ACC112 (cell line): ENCODE data around the gene MRPL18.
"Not testable (repeated sequence)": the region's sequence is repeated elsewhere in the genome, so short reads cannot be mapped to it uniquely, and the experiment has no call there.

ENCODE experiments used
- H2AFZ ChIP-seq: fragments of 200-600 bp; sonication (generic); one replicate; pipeline ENCODE4 v1.6.0; 2017; ENCODE audit warnings: antibody characterized with exemption, low read length; ENCODE audit not compliant: unreplicated experiment
- H3K27ac ChIP-seq: fragments of 200-600 bp; sonication (generic); 2 replicates; pipeline ENCODE4 v1.5.1; 2014; ENCODE audit warnings: low read depth, mild to moderate bottlenecking, antibody characterized with exemption, low read length, moderate library complexity
- H3K27me3 ChIP-seq: fragments of 200-600 bp; sonication (generic); 2 replicates; pipeline ENCODE4 v1.6.1; 2014; ENCODE audit warnings: mild to moderate bottlenecking, antibody characterized with exemption, low read length, moderate library complexity, mixed read lengths; ENCODE audit not compliant: insufficient read depth
- H3K36me3 ChIP-seq: fragments of 200-600 bp; sonication (generic); 2 replicates; pipeline ENCODE4 v1.6.1; 2016; ENCODE audit warnings: mild to moderate bottlenecking, antibody characterized with exemption, low read length, moderate library complexity, mixed read lengths; ENCODE audit not compliant: insufficient read depth
- H3K4me1 ChIP-seq: fragments of 200-600 bp; sonication (generic); one replicate; pipeline ENCODE4 v1.6.1; 2016; ENCODE audit warnings: low read length, mixed read lengths; ENCODE audit not compliant: insufficient read depth, unreplicated experiment, control insufficient read depth
- H3K4me3 ChIP-seq: fragments of 200-600 bp; sonication (generic); 2 replicates; pipeline ENCODE4 v1.5.1; 2014; ENCODE audit warnings: mild to moderate bottlenecking, low read depth, low read length
- H3K79me2 ChIP-seq: fragments of 200-600 bp; sonication (generic); one replicate; pipeline ENCODE4 v1.6.0; 2016; ENCODE audit warnings: low read length; ENCODE audit not compliant: control insufficient read depth, unreplicated experiment, insufficient read depth

The MRPL18 gene

GRCh38 chr6:159790149-159790955 is at the start of gene MRPL18:
MRPL18 (plus strand) TSS chr6:159790467; CDS start chr6:159790588, 121 bp downstream.
- peak within 1 kb of the TSS; percentile 77 for H3K27ac ChIP-seq
- peak within 1 kb of the TSS; percentile 98 for H3K4me3 ChIP-seq
- peaks cover 78% of the 10 kb centered on the region for H3K79me2 ChIP-seq
- H3K4me1 ChIP-seq: peaks cover 29% of the 10 kb centered on the region
- H3K36me3 ChIP-seq: peaks cover 41% of the 10 kb centered on the region
- peak within 1 kb of the TSS; percentile 94 for H2AFZ ChIP-seq
- no peaks in the 10 kb centered on the region for H3K27me3 ChIP-seq

- Histone ChIP-seq H3K27ac (no peak overlapping the region), H3K4me1 (peaks cover 7% of the 10 kb centered on the region), H3K4me3 (no peak overlapping the region), H2AFZ (no peak overlapping the region), H3K36me3 (peaks cover 48% of the 10 kb centered on the region), H3K27me3 (no peaks in the 10 kb centered on the region), H3K79me2 (peaks cover 71% of the 10 kb centered on the region)
These were observed 48.1 kb upstream of the MRPL18 start for GRCh38 chr6:159742165-159742564.

GRCh38 chr6:159745081-159745480 is 45.2 kb upstream of the MRPL18 start:
- Histone ChIP-seq H3K27me3 (no peaks in the 10 kb centered on the region), H3K79me2 (peaks cover 54% of the 10 kb centered on the region), H2AFZ (no peak overlapping the region), H3K4me1 (no peaks in the 10 kb centered on the region), H3K27ac (no peak overlapping the region), H3K36me3 (peaks cover 62% of the 10 kb centered on the region), H3K4me3 (no peak overlapping the region)

- H2AFZ ChIP-seq: no peak overlapping the region
- peaks cover 39% of the 10 kb centered on the region for H3K79me2 ChIP-seq
- no peaks in the 10 kb centered on the region for H3K27me3 ChIP-seq
- H3K36me3 ChIP-seq: peaks cover 58% of the 10 kb centered on the region
- H3K4me1 ChIP-seq: no peaks in the 10 kb centered on the region
- H3K4me3 ChIP-seq: no peak overlapping the region
- H3K27ac ChIP-seq: no peak overlapping the region
These were observed 43.5 kb upstream of the MRPL18 start for GRCh38 chr6:159746759-159747158.

GRCh38 chr6:159748127-159748526 is 42.1 kb upstream of the MRPL18 start:
- not testable (repeated sequence) for H3K27ac ChIP-seq, H2AFZ ChIP-seq
- H3K36me3 ChIP-seq: peaks cover 67% of the 10 kb centered on the region

GRCh38 chr6:159751448-159751847 is 38.8 kb upstream of the MRPL18 start:
- H3K27me3 ChIP-seq: no peaks in the 10 kb centered on the region
- H3K4me1 ChIP-seq: no peaks in the 10 kb centered on the region
- H3K36me3 ChIP-seq: peaks cover 63% of the 10 kb centered on the region
- H3K27ac ChIP-seq: no peak overlapping the region
- no peak overlapping the region for H3K4me3 ChIP-seq
- H2AFZ ChIP-seq: no peak overlapping the region
- peaks cover 14% of the 10 kb centered on the region for H3K79me2 ChIP-seq

More at GRCh38 chr6:159748127-159748526, 42.1 kb upstream of the MRPL18 start:
- not testable (repeated sequence) for H3K4me3 ChIP-seq, H3K27me3 ChIP-seq, H3K4me1 ChIP-seq
- peaks cover 34% of the 10 kb centered on the region for H3K79me2 ChIP-seq

- peaks cover 5% of the 10 kb centered on the region for H3K79me2 ChIP-seq
These were observed 37.0 kb upstream of the MRPL18 start for GRCh38 chr6:159753081-159753872.

GRCh38 chr6:159754401-159754800 is 35.9 kb upstream of the MRPL18 start:
- Histone ChIP-seq H3K27me3 (no peaks in the 10 kb centered on the region), H2AFZ (no peak overlapping the region), H3K4me3 (no peak overlapping the region), H3K27ac (no peak overlapping the region), H3K4me1 (peaks cover 12% of the 10 kb centered on the region), H3K79me2 (peaks cover 5% of the 10 kb centered on the region), H3K36me3 (peaks cover 46% of the 10 kb centered on the region)

More at GRCh38 chr6:159753081-159753872, 37.0 kb upstream of the MRPL18 start:
- H3K27ac ChIP-seq: no peak overlapping the region
- no peak overlapping the region for H3K4me3 ChIP-seq
- H2AFZ ChIP-seq: no peak overlapping the region
- H3K27me3 ChIP-seq: no peaks in the 10 kb centered on the region
- H3K4me1 ChIP-seq: peaks cover 8% of the 10 kb centered on the region
- peaks cover 51% of the 10 kb centered on the region for H3K36me3 ChIP-seq

- Histone ChIP-seq H3K4me1 (peaks cover 20% of the 10 kb centered on the region), H3K79me2 (peaks cover 5% of the 10 kb centered on the region)
These were observed 35.0 kb upstream of the MRPL18 start for GRCh38 chr6:159754959-159755914.

GRCh38 chr6:159756508-159756907 is 33.8 kb upstream of the MRPL18 start:
- Histone ChIP-seq H3K4me3 (no peak overlapping the region), H3K27ac (no peak overlapping the region), H3K4me1 (peaks cover 31% of the 10 kb centered on the region), H3K36me3 (peaks cover 39% of the 10 kb centered on the region; the same call in 1 of the 2 replicates), H3K27me3 (no peaks in the 10 kb centered on the region), H3K79me2 (peaks cover 5% of the 10 kb centered on the region), H2AFZ (no peak overlapping the region)

More at GRCh38 chr6:159754959-159755914, 35.0 kb upstream of the MRPL18 start:
- peaks cover 45% of the 10 kb centered on the region for H3K36me3 ChIP-seq
- H2AFZ ChIP-seq: no peak overlapping the region
- no peak overlapping the region for H3K27ac ChIP-seq
- no peak overlapping the region for H3K4me3 ChIP-seq
- no peaks in the 10 kb centered on the region for H3K27me3 ChIP-seq
